Kidney tubule cell (primary cell): ENCODE measurements around the gene TXNRD1.

Source experiments
- DNase-seq: peaks from one replicate; pipeline ENCODE4 v3.0.0-alpha.2; 2018; ENCODE audit warnings: low spot score

The TXNRD1 gene

GRCh38 chr12:104350211-104351056 lies 134.9 kb downstream of the TXNRD1 start:
- DNase-seq = no peak

GRCh38 chr12:104351057-104351983 lies 135.7 kb downstream of the TXNRD1 start:
- DNase-seq = no peak

- DNase-seq = no peak
These were observed 136.6 kb downstream of the TXNRD1 start for GRCh38 chr12:104352106-104352713.

- DNase-seq = no peak
These were observed 137.7 kb downstream of the TXNRD1 start for GRCh38 chr12:104353012-104353981.

GRCh38 chr12:104354167-104354867 lies 138.7 kb downstream of the TXNRD1 start:
- DNase-seq = no peak

- DNase-seq = no peak
These were observed 139.4 kb downstream of the TXNRD1 start for GRCh38 chr12:104354868-104355570.

- no peak for DNase-seq
These were observed 140.1 kb downstream of the TXNRD1 start for GRCh38 chr12:104355630-104356029.

- DNase-seq = no peak
These were observed 140.9 kb downstream of the TXNRD1 start for GRCh38 chr12:104356231-104357115.

- no peak for DNase-seq
These were observed 141.9 kb downstream of the TXNRD1 start for GRCh38 chr12:104357421-104357952.

- DNase-seq = peak; percentile 59
These were observed 142.9 kb downstream of the TXNRD1 start for GRCh38 chr12:104358353-104359003.

GRCh38 chr12:104359216-104359615 lies 143.6 kb downstream of the TXNRD1 start:
- DNase-seq = no peak

- DNase-seq = peak; percentile 35
These were observed 144.6 kb downstream of the TXNRD1 start for GRCh38 chr12:104360157-104360556.

- DNase-seq = no peak
These were observed 145.6 kb downstream of the TXNRD1 start for GRCh38 chr12:104360983-104361707.

GRCh38 chr12:104365921-104366410 lies 150.4 kb downstream of the TXNRD1 start:
- no peak for DNase-seq

GRCh38 chr12:104369708-104370107 lies 154.1 kb downstream of the TXNRD1 start:
- no peak for DNase-seq

GRCh38 chr12:104371043-104371870 lies 155.7 kb downstream of the TXNRD1 start:
- DNase-seq = peak; percentile 90
